PFSK-1 (cell line): ENCODE results near the gene TASP1.

Source experiments
- POLR2AphosphoS5 ChIP-seq: IDR thresholded peaks from 2 replicates; pipeline ENCODE4 v1.6.1; 2012; ENCODE audit warnings: low read depth, mild to moderate bottlenecking, control low read depth, low read length, moderate library complexity
- REST ChIP-seq, 2 experiments: IDR thresholded peaks; 2 replicates each; pipeline versions ENCODE4 v1.6.1 to v1.8.0; 2011 to 2012; ENCODE audit warnings: low read depth in 2 of 2, low read length in 2 of 2, control low read depth in 1 of 2, inconsistent platforms in 1 of 2, mild to moderate bottlenecking in 1 of 2, moderate library complexity in 1 of 2; ENCODE audit not compliant: insufficient read depth in 1 of 2
- SIN3A ChIP-seq: IDR thresholded peaks from 2 replicates; pipeline ENCODE4 v1.6.1; 2012; ENCODE audit warnings: mild to moderate bottlenecking, low read length, moderate library complexity, borderline replicate concordance; ENCODE audit not compliant: insufficient read depth

DNA sequence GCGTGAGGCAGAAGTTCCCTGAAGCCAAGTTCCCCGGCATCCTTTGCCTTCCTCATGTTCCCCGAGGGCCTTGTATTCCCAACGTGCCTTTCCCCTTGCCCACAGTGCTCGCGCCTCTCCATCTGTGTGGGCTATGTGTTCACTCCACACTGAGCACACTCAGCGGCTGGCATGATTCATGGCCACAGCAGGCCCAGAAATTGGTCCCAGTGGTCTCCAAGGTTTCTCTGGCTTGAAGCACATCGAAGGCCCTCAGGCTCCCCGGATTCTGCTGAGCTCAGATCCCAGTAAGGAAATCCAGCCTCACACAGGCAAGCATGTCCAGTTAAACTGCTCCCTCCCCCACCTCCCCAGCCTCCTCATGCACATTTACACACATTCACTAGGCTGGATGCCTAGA, 294.1 kb downstream of the TASP1 start:
- TF ChIP-seq POLR2AphosphoS5 (no peak), SIN3A (no peak), REST (IDR thresholded peaks at IDR 0.05; ENCODE audit: insufficient read depth in 1 of 2, low read depth in 2 of 2, low read length in 2 of 2) (no peak)
